GM12878 (cell line): ENCODE measurements around the gene SAPCD2. TPM values are rescaled to one million over a fixed set of nuclear protein-coding genes. Genes with fewer than 3 reads are reported as not detected.

ENCODE experiments used
- ATAC-seq: fragments of 200-7000 bp; cut with Tn5 transposase; 3 replicates; pipeline ENCODE4 v1.9.1; 2020; ENCODE audit warnings: mild to moderate bottlenecking, moderate library complexity
- BruUV-seq: library from RNA; stranded (reverse); fragments of 400-500 nt; replicated peaks from 2 replicates; lab custom pipeline; 2021; lab: Mats Ljungman, UMichigan
- CTCF ChIA-PET: fragments of 300-600 bp; sonication (Branson Sonifier 250); formaldehyde crosslinking; extraction: SDS; loops from one replicate; lab custom pipeline; 2021; ENCODE audit warnings: inconsistent platforms; lab: Yijun Ruan, JAX
- POLR2A ChIA-PET: fragments of 350-600 bp; formaldehyde crosslinking; extraction: SDS; loops from one replicate; lab custom pipeline; 2021; ENCODE audit warnings: inconsistent platforms; lab: Charles Lee
- RAD21 ChIA-PET: fragments of 300-600 bp; sonication (Branson Sonifier 250); formaldehyde crosslinking; loops from one replicate; lab custom pipeline; 2023; ENCODE audit warnings: antibody characterized with exemption; ENCODE audit not compliant: unreplicated experiment; lab: Charles Lee
- SMC1A ChIA-PET: fragments of 300-600 bp; sonication (Branson Sonifier 250); formaldehyde crosslinking; loops from one replicate; lab custom pipeline; 2023; ENCODE audit not compliant: unreplicated experiment, uncharacterized antibody; lab: Charles Lee
- DNase-seq: peaks from one replicate; pipeline ENCODE4 v3.0.0-alpha.2; 2011; ENCODE audit warnings: low read depth, low spot score
- FAIRE-seq: peaks from 3 replicates; lab custom pipeline; 2011; peaks lifted over from hg19 to GRCh38; lab: Jason Lieb, UNC
- H2AFZ ChIP-seq: 2 replicates; pipeline ENCODE4 v1.6.0; 2011; ENCODE audit warnings: low read depth, low read length, control low read depth; ENCODE audit not compliant: control insufficient read depth
- H3K27ac ChIP-seq: 2 replicates; pipeline ENCODE4 v1.5.1; 2011; ENCODE audit warnings: control low read depth; ENCODE audit not compliant: control insufficient read depth, insufficient read depth
- H3K27me3 ChIP-seq, 2 experiments: replicated peaks in 1 of 2; 2 replicates each; pipeline versions ENCODE4 v1.6.0 to v1.6.1; 2011; ENCODE audit warnings: low read length in 1 of 2; ENCODE audit not compliant: control insufficient read depth in 2 of 2, insufficient read depth in 2 of 2
- H3K36me3 ChIP-seq, 2 experiments: 2 replicates each; pipeline ENCODE4 v1.5.1; 2011; ENCODE audit warnings: low read length in 1 of 2; ENCODE audit not compliant: control insufficient read depth in 2 of 2, insufficient read depth in 2 of 2
- H3K4me1 ChIP-seq: 2 replicates; pipeline ENCODE4 v1.6.1; 2011; ENCODE audit warnings: mild to moderate bottlenecking, low read length, moderate library complexity, mixed read lengths; ENCODE audit not compliant: control insufficient read depth, insufficient read depth
- H3K4me2 ChIP-seq: 2 replicates; pipeline ENCODE4 v1.6.0; 2011; ENCODE audit warnings: control low read depth; ENCODE audit not compliant: control insufficient read depth, insufficient read depth
- H3K4me3 ChIP-seq: fragments of 200-600 bp; sonication (generic); 2 replicates; pipeline ENCODE4 v1.5.1; 2016
- H3K79me2 ChIP-seq: 2 replicates; pipeline ENCODE4 v1.6.0; 2011; ENCODE audit warnings: low read length; ENCODE audit not compliant: control insufficient read depth, insufficient read depth
- H3K9ac ChIP-seq: 2 replicates; pipeline ENCODE4 v1.8.0; 2011; ENCODE audit warnings: low read length, control low read depth, mixed read lengths; ENCODE audit not compliant: control insufficient read depth, insufficient read depth
- H3K9me3 ChIP-seq: replicated peaks from 3 replicates; pipeline ENCODE4 v1.5.1; 2011; ENCODE audit warnings: mild to moderate bottlenecking, low read length; ENCODE audit not compliant: control insufficient read depth, insufficient read depth
- H4K20me1 ChIP-seq: 2 replicates; pipeline ENCODE4 v1.6.0; 2011; ENCODE audit not compliant: control insufficient read depth, insufficient read depth
- BACH1 ChIP-seq: fragments of 450-650 bp; IDR thresholded peaks from 2 replicates; pipeline ENCODE4 v1.6.1; 2017; ENCODE audit warnings: mild to moderate bottlenecking, borderline replicate concordance
- BCL11A ChIP-seq: IDR thresholded peaks from 2 replicates; pipeline ENCODE4 v1.6.1; 2011; ENCODE audit warnings: low read depth, low read length
- CHD1 ChIP-seq: IDR thresholded peaks from 2 replicates; pipeline ENCODE4 v1.6.1; 2012; ENCODE audit warnings: low read depth, low read length, improper control_type of control experiment
- FOS ChIP-seq: IDR thresholded peaks from 3 replicates; pipeline ENCODE4 v1.6.1; 2011; ENCODE audit warnings: borderline replicate concordance; ENCODE audit not compliant: insufficient read length; ENCODE audit errors: extremely low read depth
- FOXM1 ChIP-seq: IDR thresholded peaks from 2 replicates; pipeline ENCODE4 v1.6.1; 2012; ENCODE audit warnings: low read depth, mild to moderate bottlenecking, inconsistent platforms, low read length, moderate library complexity
- IKZF2 ChIP-seq, 2 experiments: fragments of 450-650 bp; IDR thresholded peaks; 2 replicates each; pipeline ENCODE4 v1.6.1; 2017; ENCODE audit warnings: mild to moderate bottlenecking in 2 of 2, moderate library complexity in 2 of 2
- JUNB ChIP-seq: IDR thresholded peaks from 2 replicates; pipeline ENCODE4 v1.6.1; 2016; ENCODE audit warnings: antibody characterized with exemption, mild to moderate bottlenecking
- RUNX3 ChIP-seq: IDR thresholded peaks from 2 replicates; pipeline ENCODE4 v1.6.1; 2012; ENCODE audit warnings: low read length, inconsistent platforms
- SP1 ChIP-seq: IDR thresholded peaks from one replicate; pipeline ENCODE4 v1.6.1; 2011; ENCODE audit warnings: low read depth, low read length
- ZZZ3 ChIP-seq: IDR thresholded peaks from 2 replicates; pipeline ENCODE4 v1.6.1; 2011; ENCODE audit warnings: low read depth; ENCODE audit not compliant: control insufficient read depth, insufficient read length
- WGBS: methylation state at CpG from one replicate; pipeline ENCODE4 v1.1.6; 2016; ENCODE audit warnings: low lambda C conversion rate; ENCODE audit not compliant: insufficient replicate concordance, insufficient coverage; ENCODE audit errors: missing lambda C conversion rate; 5-methylcytosine and 5-hydroxymethylcytosine counted together
- in situ Hi-C: fragments of 300-500 bp; cut with MboI; formaldehyde crosslinking; loops from 9 replicates; pipeline ENCODE4 v1.14.3; 2018; ENCODE audit warnings: mixed read lengths
- intact Hi-C: fragments of 100-400 bp; cut with micrococcal nuclease; formaldehyde crosslinking; loops from one replicate; pipeline ENCODE4 v1.14.2; 2022; ENCODE audit not compliant: unreplicated experiment
- polyA plus RNA-seq, 11 experiments: library from polyadenylated mRNA; depleted of rRNA in 4 of 11; unstranded in 6 of 11; stranded (reverse) in 5 of 11; fragments of >200 nt; fragmentation: Nextera tagmentation in 4 of 11; fragmentation: Illumina TruSeq in 1 of 11; extraction: Ambion mirVana in 4 of 11; extraction: Trizol in 1 of 11; gene quantifications; 1 replicate in 1 of 11; 2 replicates in 10 of 11; pipeline versions ENCODE4 v1.2.1 to v1.2.3, GENCODE V29; 2011 to 2016; ENCODE audit warnings: inconsistent platforms in 2 of 11, missing spikeins in 2 of 11, low read depth in 1 of 11
- total RNA-seq, 4 experiments: library from RNA; depleted of rRNA in 3 of 4; stranded (reverse); fragments of >200 nt in 3 of 4; fragmentation: Illumina TruSeq in 1 of 4; extraction: Trizol in 1 of 4; gene quantifications; 2 replicates each; pipeline versions ENCODE4 v1.2.1 to v1.2.3, GENCODE V29; 2013 to 2021
- TF ChIP-seq, protein P1 (sequence below): IDR thresholded peaks from 2 replicates; pipeline ENCODE4 v1.6.1; 2011; ENCODE audit warnings: low read depth, low read length, improper control_type of control experiment, borderline replicate concordance
- TF ChIP-seq, protein P2 (sequence below): IDR thresholded peaks from 2 replicates; pipeline ENCODE4 v1.6.1; 2011; ENCODE audit warnings: mild to moderate bottlenecking, low read depth, low read length, moderate library complexity; ENCODE audit not compliant: insufficient replicate concordance
- TF ChIP-seq, protein P3 (sequence below): fragments of 450-650 bp; IDR thresholded peaks from 2 replicates; pipeline ENCODE4 v1.6.1; 2016; ENCODE audit warnings: mild to moderate bottlenecking
- TF ChIP-seq, protein P4 (sequence below): IDR thresholded peaks from 2 replicates; pipeline ENCODE4 v1.6.1; 2011; ENCODE audit warnings: borderline replicate concordance, low read depth, mild to moderate bottlenecking, moderate library complexity, mixed read lengths, low read length; ENCODE audit not compliant: insufficient read depth; ENCODE audit errors: extremely low read length

SAPCD2 gene
- total and polyA plus RNA-seq, 10 of the 15 experiments (the other 5 are each of a cell fraction or from before 2014, with no cell fraction given), result 1.6 to 35.2 (median 7.2) TPM

DNA sequence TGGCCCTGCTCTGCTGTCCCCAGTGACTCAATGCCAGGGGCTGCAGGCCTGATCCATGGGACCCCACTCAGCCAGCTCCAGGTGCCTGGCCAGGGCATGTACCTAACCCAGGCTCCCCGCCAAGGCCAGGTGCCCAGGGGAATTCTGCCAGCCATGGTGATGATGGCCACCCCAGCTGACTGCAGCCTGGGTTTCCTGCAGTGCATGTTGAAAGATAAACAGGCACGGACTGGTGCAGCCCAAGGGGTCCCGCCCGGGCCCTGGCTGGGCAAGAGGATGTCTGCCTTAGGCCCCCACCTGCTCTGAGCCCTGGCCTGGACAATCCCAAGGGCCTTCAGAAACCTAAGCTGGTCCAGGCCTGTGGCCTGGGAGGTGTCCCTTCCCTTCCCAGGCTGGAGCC is 43.5 kb downstream of the SAPCD2 start:
- SMC1A ChIA-PET, result interaction anchor here (1.8 kb wide), 1 partner anchor 79 kb away, joined by 6 read pairs; no protein-coding TSS in a partner anchor
- ATAC-seq, result no peak
- H2AFZ ChIP-seq, result no peak overlapping the region
- peaks cover 27% of the 10 kb centered on the region for H3K4me1 ChIP-seq
- FAIRE-seq, result no peak
- in situ Hi-C loops, result no loop called here
- 71% methylated on average over 4 of the region's 4 CpGs for WGBS
- H4K20me1 ChIP-seq, result no peaks in the 10 kb centered on the region
- no peak for DNase-seq
- H3K36me3 ChIP-seq, result no peaks in the 10 kb centered on the region
- no TSS peak for BruUV-seq
- H3K4me2 ChIP-seq, result no peak overlapping the region
- no peak overlapping the region for H3K4me3 ChIP-seq
- no peak overlapping the region for H3K27ac ChIP-seq
- CTCF ChIA-PET, result interaction anchor here (1.1 to 2.9 kb wide), 5 partner anchors 8 to 239 kb away, joined by 4 to 19 read pairs (median 5); partner anchors contain the start of gene AJM1
- H3K79me2 ChIP-seq, result no peaks in the 10 kb centered on the region
- TF ChIP-seq RUNX3, result no peak
- TF ChIP-seq ZZZ3, result no peak
- no peak for TF ChIP-seq BACH1
- TF ChIP-seq SP1, result no peak
- TF ChIP-seq, protein P1, sequence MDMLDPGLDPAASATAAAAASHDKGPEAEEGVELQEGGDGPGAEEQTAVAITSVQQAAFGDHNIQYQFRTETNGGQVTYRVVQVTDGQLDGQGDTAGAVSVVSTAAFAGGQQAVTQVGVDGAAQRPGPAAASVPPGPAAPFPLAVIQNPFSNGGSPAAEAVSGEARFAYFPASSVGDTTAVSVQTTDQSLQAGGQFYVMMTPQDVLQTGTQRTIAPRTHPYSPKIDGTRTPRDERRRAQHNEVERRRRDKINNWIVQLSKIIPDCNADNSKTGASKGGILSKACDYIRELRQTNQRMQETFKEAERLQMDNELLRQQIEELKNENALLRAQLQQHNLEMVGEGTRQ, result no peak
- TF ChIP-seq, protein P2, sequence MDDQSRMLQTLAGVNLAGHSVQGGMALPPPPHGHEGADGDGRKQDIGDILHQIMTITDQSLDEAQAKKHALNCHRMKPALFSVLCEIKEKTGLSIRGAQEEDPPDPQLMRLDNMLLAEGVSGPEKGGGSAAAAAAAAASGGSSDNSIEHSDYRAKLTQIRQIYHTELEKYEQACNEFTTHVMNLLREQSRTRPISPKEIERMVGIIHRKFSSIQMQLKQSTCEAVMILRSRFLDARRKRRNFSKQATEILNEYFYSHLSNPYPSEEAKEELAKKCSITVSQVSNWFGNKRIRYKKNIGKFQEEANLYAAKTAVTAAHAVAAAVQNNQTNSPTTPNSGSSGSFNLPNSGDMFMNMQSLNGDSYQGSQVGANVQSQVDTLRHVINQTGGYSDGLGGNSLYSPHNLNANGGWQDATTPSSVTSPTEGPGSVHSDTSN, result no peak
- TF ChIP-seq JUNB, result no peak
- TF ChIP-seq, protein P3, sequence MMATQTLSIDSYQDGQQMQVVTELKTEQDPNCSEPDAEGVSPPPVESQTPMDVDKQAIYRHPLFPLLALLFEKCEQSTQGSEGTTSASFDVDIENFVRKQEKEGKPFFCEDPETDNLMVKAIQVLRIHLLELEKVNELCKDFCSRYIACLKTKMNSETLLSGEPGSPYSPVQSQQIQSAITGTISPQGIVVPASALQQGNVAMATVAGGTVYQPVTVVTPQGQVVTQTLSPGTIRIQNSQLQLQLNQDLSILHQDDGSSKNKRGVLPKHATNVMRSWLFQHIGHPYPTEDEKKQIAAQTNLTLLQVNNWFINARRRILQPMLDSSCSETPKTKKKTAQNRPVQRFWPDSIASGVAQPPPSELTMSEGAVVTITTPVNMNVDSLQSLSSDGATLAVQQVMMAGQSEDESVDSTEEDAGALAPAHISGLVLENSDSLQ, result no peak
- TF ChIP-seq FOS, result no peak
- no peak for TF ChIP-seq IKZF2 (IDR thresholded peaks at IDR 0.05)
- TF ChIP-seq, protein P4, sequence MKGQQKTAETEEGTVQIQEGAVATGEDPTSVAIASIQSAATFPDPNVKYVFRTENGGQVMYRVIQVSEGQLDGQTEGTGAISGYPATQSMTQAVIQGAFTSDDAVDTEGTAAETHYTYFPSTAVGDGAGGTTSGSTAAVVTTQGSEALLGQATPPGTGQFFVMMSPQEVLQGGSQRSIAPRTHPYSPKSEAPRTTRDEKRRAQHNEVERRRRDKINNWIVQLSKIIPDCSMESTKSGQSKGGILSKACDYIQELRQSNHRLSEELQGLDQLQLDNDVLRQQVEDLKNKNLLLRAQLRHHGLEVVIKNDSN, result no peak
- no peak for TF ChIP-seq CHD1
- no peak for TF ChIP-seq BCL11A
- no peak for TF ChIP-seq FOXM1
- intact Hi-C loops, result no loop called here
- H3K27me3 ChIP-seq, result peaks cover 0 to 2% of the 10 kb centered on the region in 2 experiments; a peak in 2 of 4 replicates
- RAD21 ChIA-PET, result interaction anchor here (0.9 to 1.0 kb wide), 2 partner anchors 79 to 162 kb away, joined by 3 read pairs; partner anchors contain the start of genes ANAPC2 and SSNA1
- H3K9me3 ChIP-seq, result no peaks in the 10 kb centered on the region
- H3K9ac ChIP-seq, result no peak overlapping the region
- POLR2A ChIA-PET, result interaction anchor here (0.6 to 1.4 kb wide), 2 partner anchors 9 to 30 kb away, joined by 3 to 4 read pairs; partner anchors contain the start of gene CLIC3
